ENCODE results near the gene ACBD4. TPM values are rescaled to one million over a fixed set of nuclear protein-coding genes. Genes with fewer than 3 reads are reported as not detected.
A peak's percentile ranks its signal among the peaks of the same experiment; 100 is the strongest.

The ACBD4 gene
- total RNA-seq, 2 experiments from 2014 or later = 14.8 to 24.0 TPM

DNA sequence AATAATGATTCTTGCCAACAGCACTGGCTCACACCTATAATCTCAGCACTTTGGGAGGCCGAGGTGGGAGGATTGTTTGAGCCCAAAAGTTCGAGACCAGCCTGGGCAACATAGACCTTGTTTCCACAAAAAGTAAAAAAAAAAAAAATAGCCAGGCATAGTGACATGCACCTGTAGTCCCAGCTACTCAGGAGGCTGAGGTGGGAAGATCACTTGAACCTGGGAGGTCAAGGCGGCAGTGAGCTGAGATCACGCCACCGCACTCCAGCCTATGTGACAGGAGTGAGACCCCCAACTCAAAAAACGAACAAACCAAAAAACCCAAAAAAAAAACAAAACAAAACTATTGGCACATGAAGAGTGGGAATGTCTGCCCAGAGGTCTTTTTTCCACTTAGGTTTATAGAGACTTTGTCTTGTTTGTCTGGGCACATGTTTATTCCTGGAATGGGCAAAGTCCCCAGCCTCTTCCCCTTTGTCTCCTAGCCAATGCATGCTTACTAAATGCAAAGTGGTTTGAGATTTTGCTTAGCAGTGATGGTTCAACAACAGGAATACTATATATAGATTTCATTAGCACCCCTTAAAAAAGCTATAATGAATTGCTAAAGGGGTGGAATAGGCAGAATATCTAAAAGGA is 48.5 kb upstream of the ACBD4 start:
- no peaks in the 10 kb centered on the region for H3K79me2 ChIP-seq (ENCODE audit: insufficient read depth, low read depth, low read length)
- H3K36me3 ChIP-seq (ENCODE audit: insufficient read depth, low read length) = peaks cover 92% of the 10 kb centered on the region
- H2AFZ ChIP-seq (ENCODE audit: low read length) = no peak overlapping the region
- TSS peak; percentile 9 for BruUV-seq (replicated peaks)
- ChIA-PET CTCF (ENCODE audit: unreplicated experiment) (no interaction called here), POLR2A (interaction anchor here (1.4 kb wide), 1 partner anchor 10 kb away, joined by 3 read pairs; no protein-coding TSS in a partner anchor)
- no peak overlapping the region for H3K4me2 ChIP-seq (ENCODE audit: low read length)
- H3K4me3 ChIP-seq (ENCODE audit: low read depth, low read length, poor library complexity, severe bottlenecking) = no peak overlapping the region
- no peaks in the 10 kb centered on the region for H3K4me1 ChIP-seq (ENCODE audit: insufficient read depth, low read length, poor library complexity, severe bottlenecking)
- intact Hi-C loops (cut with micrococcal nuclease; ENCODE audit: unreplicated experiment) = no loop called here
- H3K9me3 ChIP-seq (ENCODE audit: low read length) = no peaks in the 10 kb centered on the region
- no peak for TF ChIP-seq CTCF (conservative IDR thresholded peaks at IDR 0.05; ENCODE audit: low read length)
- TF ChIP-seq EZH2phosphoT487 (IDR thresholded peaks at IDR 0.05; ENCODE audit: borderline replicate concordance, low read depth, low read length) = no peak
- H3K27ac ChIP-seq (ENCODE audit: low read depth, low read length, poor library complexity, severe bottlenecking) = no peak overlapping the region
- no peaks in the 10 kb centered on the region for H3K9me2 ChIP-seq (ENCODE audit: insufficient read depth, low read length)
- no peaks in the 10 kb centered on the region for H4K20me1 ChIP-seq (ENCODE audit: insufficient read depth, low read length)
- no peak for DNase-seq (ENCODE audit: low spot score)

GRCh38 chr17:45087504-45087975 is 47.9 kb upstream of the ACBD4 start:
- ChIA-PET POLR2A (interaction anchor here (0.9 kb wide), 1 partner anchor 12 kb away, joined by 4 read pairs; no protein-coding TSS in a partner anchor), CTCF (ENCODE audit: unreplicated experiment) (no interaction called here)
- DNase-seq (ENCODE audit: low spot score) = no peak
- Histone ChIP-seq H3K4me1 (ENCODE audit: insufficient read depth, low read length, poor library complexity, severe bottlenecking) (no peaks in the 10 kb centered on the region), H3K79me2 (ENCODE audit: insufficient read depth, low read depth, low read length) (no peaks in the 10 kb centered on the region), H3K4me3 (ENCODE audit: low read depth, low read length, poor library complexity, severe bottlenecking) (no peak overlapping the region), H3K27ac (ENCODE audit: low read depth, low read length, poor library complexity, severe bottlenecking) (no peak overlapping the region), H3K9me3 (ENCODE audit: low read length) (no peaks in the 10 kb centered on the region), H3K4me2 (ENCODE audit: low read length) (no peak overlapping the region), H4K20me1 (ENCODE audit: insufficient read depth, low read length) (no peaks in the 10 kb centered on the region), H3K9me2 (ENCODE audit: insufficient read depth, low read length) (no peaks in the 10 kb centered on the region), H3K36me3 (ENCODE audit: insufficient read depth, low read length) (peaks cover 91% of the 10 kb centered on the region), H2AFZ (ENCODE audit: low read length) (no peak overlapping the region)
- intact Hi-C loops (cut with micrococcal nuclease; ENCODE audit: unreplicated experiment) = no loop called here
- BruUV-seq (replicated peaks) = no TSS peak
- TF ChIP-seq CTCF (conservative IDR thresholded peaks at IDR 0.05; ENCODE audit: low read length) (no peak), EZH2phosphoT487 (IDR thresholded peaks at IDR 0.05; ENCODE audit: borderline replicate concordance, low read depth, low read length) (no peak)

- DNase-seq (ENCODE audit: low spot score) = no peak
- ChIA-PET CTCF (ENCODE audit: unreplicated experiment) (no interaction called here), POLR2A (interaction anchor here (0.9 kb wide), 1 partner anchor 11 kb away, joined by 4 read pairs; no protein-coding TSS in a partner anchor)
- intact Hi-C loops (cut with micrococcal nuclease; ENCODE audit: unreplicated experiment) = no loop called here
- Histone ChIP-seq H3K36me3 (ENCODE audit: insufficient read depth, low read length) (peaks cover 93% of the 10 kb centered on the region), H3K4me2 (ENCODE audit: low read length) (no peak overlapping the region), H3K27ac (ENCODE audit: low read depth, low read length, poor library complexity, severe bottlenecking) (no peak overlapping the region), H2AFZ (ENCODE audit: low read length) (no peak overlapping the region), H3K9me2 (ENCODE audit: insufficient read depth, low read length) (no peaks in the 10 kb centered on the region), H4K20me1 (ENCODE audit: insufficient read depth, low read length) (no peaks in the 10 kb centered on the region), H3K4me1 (ENCODE audit: insufficient read depth, low read length, poor library complexity, severe bottlenecking) (no peaks in the 10 kb centered on the region), H3K4me3 (ENCODE audit: low read depth, low read length, poor library complexity, severe bottlenecking) (no peak overlapping the region), H3K9me3 (ENCODE audit: low read length) (no peaks in the 10 kb centered on the region), H3K79me2 (ENCODE audit: insufficient read depth, low read depth, low read length) (no peaks in the 10 kb centered on the region)
- no TSS peak for BruUV-seq (replicated peaks)
- TF ChIP-seq CTCF (conservative IDR thresholded peaks at IDR 0.05; ENCODE audit: low read length) = no peak
Observed at GRCh38 chr17:45087978-45088377, 47.5 kb upstream of the ACBD4 start.

All from OCI-LY7 (cell line).